GM19023 (cell line): ENCODE data around the gene CHAC1.

Experiments used
- ATAC-seq: cut with Tn5 transposase; IDR thresholded peaks from one replicate; pipeline ENCODE4 v1.9.1; 2021; ENCODE audit warnings: mild to moderate bottlenecking, moderate library complexity; ENCODE audit not compliant: unreplicated experiment

CHAC1 gene, protein sequence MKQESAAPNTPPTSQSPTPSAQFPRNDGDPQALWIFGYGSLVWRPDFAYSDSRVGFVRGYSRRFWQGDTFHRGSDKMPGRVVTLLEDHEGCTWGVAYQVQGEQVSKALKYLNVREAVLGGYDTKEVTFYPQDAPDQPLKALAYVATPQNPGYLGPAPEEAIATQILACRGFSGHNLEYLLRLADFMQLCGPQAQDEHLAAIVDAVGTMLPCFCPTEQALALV

GRCh38 chr15:40952901-40953712 lies at the start of gene CHAC1:
CHAC1 (plus strand) TSS chr15:40953471; CDS start chr15:40953584, 113 bp downstream.
- peak; percentile 93 for ATAC-seq

- no peak for ATAC-seq
Observed at GRCh38 chr15:40904552-40905201, 48.6 kb upstream of the CHAC1 start.

DNA sequence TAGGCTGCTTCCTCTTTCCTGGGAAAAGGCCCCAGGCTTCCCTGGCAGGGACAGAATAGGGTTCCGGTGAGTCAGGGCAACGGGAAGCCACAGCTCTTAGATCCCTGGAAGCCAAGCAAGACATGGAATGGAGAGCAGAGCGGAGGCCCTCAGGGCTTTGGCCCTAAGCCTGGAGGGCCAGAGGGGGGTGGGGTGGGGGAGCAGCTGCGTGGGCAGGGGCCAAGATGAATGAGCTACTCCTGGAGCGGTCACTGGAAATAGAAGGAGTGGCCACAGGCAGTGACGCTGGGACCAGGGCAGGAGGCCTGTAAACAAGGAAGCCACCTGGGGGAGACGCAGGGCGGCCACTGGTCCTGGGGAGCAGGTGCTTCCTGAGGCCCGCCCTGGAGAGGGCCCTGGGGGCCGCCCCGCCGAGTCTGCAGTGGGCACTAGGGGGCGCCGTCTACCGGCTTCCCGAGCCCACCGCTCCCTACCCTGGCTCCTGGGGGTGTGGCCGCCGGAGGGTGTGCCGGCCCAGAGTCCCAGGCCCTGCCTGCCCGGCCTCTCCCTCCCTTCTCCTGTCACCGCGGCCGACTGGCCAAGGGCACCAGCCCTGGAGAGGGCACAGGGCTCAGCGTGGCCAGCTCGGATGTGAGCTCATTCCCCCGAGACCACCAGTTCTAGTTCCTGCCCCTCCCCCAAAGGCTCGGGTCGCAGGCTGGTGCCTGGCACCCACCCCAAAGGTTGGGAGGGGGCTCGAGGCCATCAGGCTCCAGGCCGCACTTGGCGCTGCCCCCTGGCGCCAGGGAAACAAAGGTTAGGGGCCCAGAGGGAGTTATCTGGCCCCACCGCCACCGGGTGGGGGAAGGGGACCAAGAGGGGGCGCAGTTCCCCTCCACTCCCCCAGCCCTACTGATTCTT lies 46.9 kb upstream of the CHAC1 start:
- peak; percentile 71 for ATAC-seq

GRCh38 chr15:40906991-40907802 lies 46.1 kb upstream of the CHAC1 start:
- no peak for ATAC-seq

DNA sequence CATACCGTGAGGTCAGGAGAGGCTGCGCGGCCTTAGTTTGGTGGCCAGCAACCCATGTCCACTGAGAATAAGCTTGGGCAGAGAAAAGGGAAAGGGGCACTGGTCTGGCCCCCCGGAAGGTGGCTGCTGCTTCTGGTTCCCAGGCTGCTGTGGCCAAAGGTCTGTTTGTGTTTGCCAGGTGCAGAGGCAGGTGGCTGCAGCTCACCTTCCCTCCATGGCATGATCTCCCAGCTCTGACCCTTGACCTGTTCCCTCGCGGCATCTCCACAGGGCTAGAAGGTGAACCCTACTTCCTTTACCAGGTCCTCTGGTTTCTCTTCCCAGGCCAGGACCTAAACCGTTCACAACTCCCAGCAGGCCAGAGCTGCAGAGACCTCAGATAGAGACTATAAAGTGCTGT lies 45.2 kb upstream of the CHAC1 start:
- ATAC-seq = no peak

- ATAC-seq = no peak
Observed at GRCh38 chr15:40909662-40910630, 43.3 kb upstream of the CHAC1 start.

- no peak for ATAC-seq
Observed at GRCh38 chr15:40911141-40911540, 42.1 kb upstream of the CHAC1 start.

DNA sequence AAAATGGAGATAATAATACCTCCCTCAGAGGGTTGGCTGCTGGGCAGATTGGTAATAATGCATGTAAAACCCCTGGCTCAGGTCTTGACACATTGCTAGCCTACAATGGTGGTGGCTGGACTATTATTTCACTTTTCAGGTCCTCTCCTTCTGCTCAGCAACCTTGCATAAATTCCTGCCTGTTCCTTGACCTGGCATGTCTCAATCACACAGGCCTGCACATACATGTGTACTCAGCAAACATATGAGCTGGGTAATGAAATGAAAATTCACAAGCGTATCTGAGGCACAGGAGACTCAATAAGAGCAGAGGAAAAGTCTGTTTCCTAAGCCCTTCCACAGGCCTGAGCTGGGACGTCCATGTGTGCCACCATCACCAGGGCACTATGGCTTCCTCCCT lies 41.6 kb upstream of the CHAC1 start:
- no peak for ATAC-seq

DNA sequence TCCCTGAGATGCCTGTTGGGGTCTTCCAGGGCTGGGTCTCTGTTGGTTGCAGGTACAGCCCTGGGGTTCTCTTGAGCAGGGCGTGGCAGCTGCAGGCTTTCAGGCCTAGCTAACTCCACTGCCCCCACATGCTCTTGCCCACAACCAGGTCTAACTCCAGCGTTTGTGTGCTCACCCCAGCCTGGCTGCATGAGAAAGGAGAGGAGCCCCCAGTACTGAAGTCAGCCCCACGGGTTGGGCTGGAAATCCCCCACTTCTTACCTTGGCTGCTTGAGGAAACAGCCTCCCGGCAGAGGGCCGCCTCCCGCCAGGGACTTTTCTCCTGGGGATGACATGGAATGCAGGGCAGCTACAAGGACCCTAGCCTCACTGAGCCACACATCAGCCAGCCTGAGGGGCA lies 40.8 kb upstream of the CHAC1 start:
- ATAC-seq = no peak

- no peak for ATAC-seq
Observed at GRCh38 chr15:40914013-40914412, 39.3 kb upstream of the CHAC1 start.

- no peak for ATAC-seq
Observed at GRCh38 chr15:40914486-40914885, 38.8 kb upstream of the CHAC1 start.

DNA sequence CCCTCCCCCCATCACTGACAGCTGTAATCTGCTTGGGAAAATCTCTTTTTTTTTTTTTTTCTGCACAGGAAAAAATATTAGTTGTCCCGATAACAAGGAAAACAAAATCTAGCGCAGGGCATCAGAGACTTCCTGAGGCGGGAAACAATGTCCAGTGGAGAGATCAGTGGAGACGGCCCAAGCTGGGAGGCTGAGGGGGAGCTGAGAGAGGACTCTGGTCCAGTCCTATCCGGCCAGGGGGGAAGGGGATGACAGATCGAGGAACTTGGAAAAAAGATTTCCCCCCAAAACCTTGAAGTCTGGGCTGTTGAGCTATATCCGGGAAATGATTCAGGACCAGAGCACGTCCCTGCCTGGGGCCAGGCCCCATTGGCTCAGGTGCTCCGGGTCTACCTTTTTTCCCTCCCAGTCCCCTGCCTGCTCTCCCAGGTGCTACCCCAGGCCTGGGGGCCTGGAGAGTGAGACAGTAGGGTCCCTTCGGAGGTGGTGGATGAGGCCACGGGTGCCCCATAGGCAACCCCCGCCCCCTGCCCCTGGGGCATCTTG lies 38.1 kb upstream of the CHAC1 start:
- ATAC-seq = no peak

DNA sequence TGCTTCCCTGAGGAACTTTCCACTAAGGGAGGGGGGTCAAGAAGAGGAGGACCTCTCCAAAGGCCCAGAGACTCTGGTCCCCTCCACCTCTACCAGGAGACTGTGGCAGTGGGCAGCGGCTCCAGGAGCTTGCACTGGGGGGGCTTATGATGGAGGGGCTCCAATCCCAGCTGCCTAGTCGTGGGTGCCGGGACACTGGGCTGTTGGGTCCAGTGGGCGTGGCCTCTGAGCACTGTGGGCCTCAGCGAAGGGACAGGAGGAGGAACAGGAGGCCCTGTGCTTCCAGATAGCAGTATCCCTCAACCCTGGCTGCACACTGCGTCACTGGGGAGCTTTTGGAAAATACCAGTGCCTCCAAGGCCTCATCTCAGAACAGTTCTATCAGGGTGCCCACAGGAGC lies 37.6 kb upstream of the CHAC1 start:
- ATAC-seq = no peak

DNA sequence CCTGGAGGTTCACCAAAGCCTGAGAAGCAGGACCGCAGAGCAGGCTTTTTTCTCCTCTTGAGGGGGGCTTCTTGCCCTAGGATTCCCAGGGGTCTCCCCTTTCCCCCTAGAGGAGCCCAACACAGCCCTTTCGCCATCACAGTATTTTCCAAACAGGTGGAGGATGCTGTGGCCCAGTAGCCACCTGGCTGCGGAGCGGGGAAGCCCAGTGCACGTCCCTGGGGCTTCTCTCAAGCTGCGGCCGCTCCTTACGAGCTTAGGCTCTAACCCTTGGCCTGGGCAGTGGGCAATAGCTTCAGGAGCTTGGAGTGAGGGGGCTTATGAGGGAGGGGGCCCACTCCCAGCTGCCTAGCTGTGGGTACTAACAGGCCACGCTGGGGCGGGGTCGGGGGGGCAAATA lies 35.7 kb upstream of the CHAC1 start:
- ATAC-seq = no peak

DNA sequence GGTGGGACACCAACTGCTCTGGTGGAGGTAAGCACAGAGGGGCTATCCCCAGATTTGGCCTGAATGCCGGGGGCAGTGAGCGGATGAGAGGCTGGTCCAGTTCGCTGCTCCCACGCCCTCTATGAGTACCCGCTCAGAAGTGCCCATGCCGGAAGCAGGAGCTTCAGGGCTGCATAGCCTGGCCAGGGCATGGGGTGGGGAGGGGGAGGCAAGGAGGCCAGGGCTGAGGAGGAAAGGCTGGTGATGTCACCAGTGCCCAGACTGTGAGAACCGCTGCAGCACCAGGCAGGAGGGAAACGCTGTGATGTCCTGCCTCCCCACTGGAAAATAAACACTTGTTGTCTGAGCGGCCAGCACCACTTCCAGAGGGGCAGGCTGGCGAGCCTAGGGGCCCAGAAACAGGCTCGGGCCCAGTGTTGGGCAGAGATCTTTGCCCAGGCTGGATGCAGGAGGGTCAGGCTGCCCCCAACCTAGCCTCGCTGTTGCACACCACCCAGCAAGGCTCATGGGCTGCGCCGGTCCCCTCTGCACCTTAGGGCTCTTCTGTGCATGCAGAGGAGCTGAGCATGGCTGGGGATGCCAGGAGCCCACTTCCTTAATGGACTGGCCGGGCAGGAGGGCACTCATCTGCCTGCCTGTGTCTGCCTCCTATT lies 35.0 kb upstream of the CHAC1 start:
- no peak for ATAC-seq

GRCh38 chr15:40918799-40919392 lies 34.4 kb upstream of the CHAC1 start:
- ATAC-seq = no peak

DNA sequence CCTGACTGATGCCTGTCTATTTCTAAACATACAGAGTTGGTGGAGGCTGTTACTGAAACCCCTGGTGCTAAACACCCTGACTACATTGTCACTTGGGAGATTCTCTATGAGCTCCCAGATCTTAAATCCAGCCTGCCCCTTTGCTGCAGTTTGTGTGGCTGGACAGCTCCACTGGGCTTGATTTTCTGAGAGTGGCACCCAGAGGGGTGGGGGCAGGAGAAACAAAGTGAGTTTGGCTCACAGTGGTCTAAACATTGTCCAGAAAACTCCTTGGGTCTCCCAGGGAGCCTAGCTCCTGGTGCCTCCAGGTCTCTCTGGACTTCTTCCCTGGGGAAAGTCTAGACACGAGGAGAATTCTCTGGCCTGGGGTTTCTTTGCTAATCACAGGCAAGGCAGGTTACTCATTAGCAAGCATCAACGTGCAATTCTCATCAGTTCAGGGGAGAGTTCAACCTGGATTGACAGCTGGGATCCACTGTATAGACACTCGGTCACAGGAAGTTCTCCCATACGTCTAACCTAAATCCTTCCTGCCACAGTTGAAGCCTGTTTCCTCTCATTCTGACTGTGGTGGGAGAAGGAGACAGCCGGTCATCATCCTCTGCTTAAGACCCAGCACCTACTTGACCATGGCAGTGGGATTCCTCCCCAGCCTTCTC lies 31.2 kb upstream of the CHAC1 start:
- no peak for ATAC-seq
